ENCODE data around the gene MORN4. TPM values are rescaled to one million over a fixed set of nuclear protein-coding genes. Genes with fewer than 3 reads are reported as not detected.
A peak's percentile ranks its signal among the peaks of the same experiment; 100 is the strongest.

Gene MORN4
- polyA plus RNA-seq, 1 donor (not counting 4 experiments of a cell fraction or from before 2014, with no cell fraction given) = 9.1 TPM

- Histone ChIP-seq H3K79me2 (ENCODE audit: control insufficient read depth, insufficient read depth, low read length) (no peaks in the 10 kb centered on the region), H4K20me1 (ENCODE audit: control insufficient read depth, extremely low read depth, insufficient read depth, low read length) (peaks cover 4% of the 10 kb centered on the region), H3K4me1 (ENCODE audit: control insufficient read depth, extremely low read depth, insufficient read depth, low read length) (peaks cover 69% of the 10 kb centered on the region), H3K4me3 (ENCODE audit: control insufficient read depth in 2 of 3, extremely low read depth in 1 of 3, insufficient read depth in 2 of 3, low read depth in 1 of 3, low read length in 3 of 3) (peak overlapping the region in 2 of 3 experiments; percentile 30 to 37), H3K9ac (ENCODE audit: control insufficient read depth, extremely low read depth, insufficient read depth, low read length) (peak overlapping the region; percentile 80), H3K4me2 (ENCODE audit: control insufficient read depth, extremely low read depth, insufficient read depth, low read depth, low read length) (peak overlapping the region; percentile 92), H3K9me3 (ENCODE audit: control insufficient read depth, low read depth, low read length) (no peaks in the 10 kb centered on the region), H3K9me1 (ENCODE audit: control insufficient read depth, extremely low read depth, insufficient read depth, low read length) (no peaks in the 10 kb centered on the region), H3K27ac (ENCODE audit: control insufficient read depth, insufficient read depth, low read length) (peak overlapping the region; percentile 92), H2AFZ (ENCODE audit: control insufficient read depth, low read length) (no peak overlapping the region), H3K27me3 (ENCODE audit: control insufficient read depth, extremely low read depth, insufficient read depth, low read length) (no peaks in the 10 kb centered on the region), H3K36me3 (ENCODE audit: control insufficient read depth in 2 of 2, extremely low read depth in 1 of 2, insufficient read depth in 2 of 2, low read length in 2 of 2) (peaks cover 5 to 13% of the 10 kb centered on the region in 2 experiments)
- dilution Hi-C loops (cut with MboI; ENCODE audit: extremely low pct_ligation_motif_present, low sequenced_read_pairs) = no loop called here
- TF ChIP-seq CTCF (optimal IDR thresholded peaks at IDR 0.05 in 1 of 3, IDR thresholded peaks at IDR 0.05 in 1 of 3, conservative IDR thresholded peaks at IDR 0.05 in 1 of 3; ENCODE audit: extremely low read depth in 1 of 3, insufficient read depth in 2 of 3, low read length in 3 of 3) = no peak
- no peak for TF ChIP-seq EZH2 (IDR thresholded peaks at IDR 0.05; ENCODE audit: low read length)
- no peak for FAIRE-seq
- no peak for DNase-seq (ENCODE audit: low read depth, low spot score)
Measured at GRCh38 chr10:97570789-97571471, 62.4 kb downstream of the MORN4 start.

GRCh38 chr10:97570146-97570788, 63.0 kb downstream of the MORN4 start:
- H3K27me3 ChIP-seq (ENCODE audit: control insufficient read depth, extremely low read depth, insufficient read depth, low read length) = no peaks in the 10 kb centered on the region
- H3K4me1 ChIP-seq (ENCODE audit: control insufficient read depth, extremely low read depth, insufficient read depth, low read length) = peaks cover 68% of the 10 kb centered on the region
- H2AFZ ChIP-seq (ENCODE audit: control insufficient read depth, low read length) = no peak overlapping the region
- H4K20me1 ChIP-seq (ENCODE audit: control insufficient read depth, extremely low read depth, insufficient read depth, low read length) = peaks cover 4% of the 10 kb centered on the region
- H3K9ac ChIP-seq (ENCODE audit: control insufficient read depth, extremely low read depth, insufficient read depth, low read length) = peak overlapping the region; percentile 80
- no peaks in the 10 kb centered on the region for H3K79me2 ChIP-seq (ENCODE audit: control insufficient read depth, insufficient read depth, low read length)
- TF ChIP-seq CTCF (optimal IDR thresholded peaks at IDR 0.05 in 1 of 3, IDR thresholded peaks at IDR 0.05 in 1 of 3, conservative IDR thresholded peaks at IDR 0.05 in 1 of 3; ENCODE audit: extremely low read depth in 1 of 3, insufficient read depth in 2 of 3, low read length in 3 of 3) (no peak), EZH2 (IDR thresholded peaks at IDR 0.05; ENCODE audit: low read length) (no peak)
- H3K4me3 ChIP-seq (ENCODE audit: control insufficient read depth in 2 of 3, extremely low read depth in 1 of 3, insufficient read depth in 2 of 3, low read depth in 1 of 3, low read length in 3 of 3) = no peak overlapping the region
- H3K36me3 ChIP-seq (ENCODE audit: control insufficient read depth in 2 of 2, extremely low read depth in 1 of 2, insufficient read depth in 2 of 2, low read length in 2 of 2) = peaks cover 5 to 13% of the 10 kb centered on the region in 2 experiments
- H3K9me3 ChIP-seq (ENCODE audit: control insufficient read depth, low read depth, low read length) = no peaks in the 10 kb centered on the region
- FAIRE-seq (no peak), DNase-seq (ENCODE audit: low read depth, low spot score) (no peak)
- H3K4me2 ChIP-seq (ENCODE audit: control insufficient read depth, extremely low read depth, insufficient read depth, low read depth, low read length) = peak overlapping the region; percentile 92
- peak overlapping the region; percentile 92 for H3K27ac ChIP-seq (ENCODE audit: control insufficient read depth, insufficient read depth, low read length)
- no peaks in the 10 kb centered on the region for H3K9me1 ChIP-seq (ENCODE audit: control insufficient read depth, extremely low read depth, insufficient read depth, low read length)
- dilution Hi-C loops (cut with MboI; ENCODE audit: extremely low pct_ligation_motif_present, low sequenced_read_pairs) = no loop called here
